HL-60 (cell line): ENCODE data around the gene POP7.
"Not testable (repeated sequence)": the region's sequence is repeated elsewhere in the genome, so short reads cannot be mapped to it uniquely, and the experiment has no call there.

ENCODE experiments used
- CTCF ChIP-seq: IDR thresholded peaks from one replicate; pipeline ENCODE4 v1.5.1; 2011; ENCODE audit warnings: low read length, control low read depth, inconsistent platforms; ENCODE audit not compliant: insufficient read depth
- GABPA ChIP-seq: IDR thresholded peaks from 2 replicates; pipeline ENCODE4 v1.6.1; 2012; ENCODE audit warnings: low read depth
- POLR2AphosphoS5 ChIP-seq: IDR thresholded peaks from 2 replicates; pipeline ENCODE4 v1.6.1; 2012; ENCODE audit warnings: low read depth
- REST ChIP-seq: IDR thresholded peaks from 2 replicates; pipeline ENCODE4 v1.6.1; 2012; ENCODE audit warnings: low read depth; ENCODE audit not compliant: insufficient replicate concordance
- SPI1 ChIP-seq: IDR thresholded peaks from 2 replicates; pipeline ENCODE4 v1.6.1; 2012; ENCODE audit warnings: low read depth, mild to moderate bottlenecking, borderline replicate concordance

- TF ChIP-seq REST, CTCF, POLR2AphosphoS5, GABPA, SPI1: not testable (repeated sequence)
Measured at GRCh38 chr7:100669106-100669505, 36.8 kb upstream of the POP7 start.
